Spleen (tissue), 7 donors: ENCODE data around the gene SMC5.
A peak's percentile ranks its signal among the peaks of the same experiment; 100 is the strongest.

ENCODE experiments used
- CTCF ChIP-seq, 11 experiments: fragments of 200-600 bp in 7 of 11; fragments of 450-650 bp in 4 of 11; sonication (generic) in 4 of 11; IDR thresholded peaks in 8 of 11; conservative IDR thresholded peaks in 3 of 11; 1 replicate in 7 of 11; 2 replicates in 4 of 11; pipeline versions ENCODE4 v1.4.0 to v1.8.0; 2016 to 2021; ENCODE audit warnings: antibody characterized with exemption in 11 of 11, inconsistent platforms in 4 of 11, mild to moderate bottlenecking in 1 of 11
- POLR2AphosphoS5 ChIP-seq, 3 donors: sonication (generic); formaldehyde crosslinking; IDR thresholded peaks; one replicate each; pipeline ENCODE4 v1.5.1; 2017; ENCODE audit warnings: antibody characterized with exemption in 3 of 3
- donor health status: DM: no; HTN: no; CAD: no; lungs with moderate emphysema.
- donor health status: DM: no; HTN: no; CAD: no.
- donor health status: DM: no; HTN: no; CAD: no.

- TF ChIP-seq CTCF (IDR thresholded peaks at IDR 0.05 in 8 of 11, conservative IDR thresholded peaks at IDR 0.05 in 3 of 11) (peak in 7 of 11 experiments; percentile 5 to 43 (median 15)), POLR2AphosphoS5 (IDR thresholded peaks at IDR 0.05) (no peak)
Measured at GRCh38 chr9:70392189-70392588, 133.4 kb downstream of the SMC5 start.
